HG03558 (cell line): Measurements from ENCODE around the gene MSLN.
"Not testable (repeated sequence)": the region's sequence is repeated elsewhere in the genome, so short reads cannot be mapped to it uniquely, and the experiment has no call there.

Experiments
- ATAC-seq: cut with Tn5 transposase; IDR thresholded peaks from one replicate; pipeline ENCODE4 v1.9.1; 2021; ENCODE audit warnings: moderate number of reproducible peaks; ENCODE audit not compliant: unreplicated experiment; ENCODE audit errors: extremely low read depth

Gene MSLN

GRCh38 chr16:770411-770810 is 9.9 kb downstream of the MSLN start:
- ATAC-seq = no peak

GRCh38 chr16:772959-773358 is 12.4 kb downstream of the MSLN start:
- ATAC-seq = no peak

GRCh38 chr16:774086-775001 is 13.8 kb downstream of the MSLN start:
- no peak for ATAC-seq

- no peak for ATAC-seq
Observed at GRCh38 chr16:775236-775796, 14.8 kb downstream of the MSLN start.

GRCh38 chr16:776298-776697 is 15.8 kb downstream of the MSLN start:
- ATAC-seq = not testable (repeated sequence)

- ATAC-seq = no peak
Observed at GRCh38 chr16:776824-777223, 16.3 kb downstream of the MSLN start.

- no peak for ATAC-seq
Observed at GRCh38 chr16:777826-778225, 17.3 kb downstream of the MSLN start.

- no peak for ATAC-seq
Observed at GRCh38 chr16:778447-778846, 17.9 kb downstream of the MSLN start.

- no peak for ATAC-seq
Observed at GRCh38 chr16:778909-779527, 18.5 kb downstream of the MSLN start.

GRCh38 chr16:779561-779960 is 19.0 kb downstream of the MSLN start:
- no peak for ATAC-seq

GRCh38 chr16:780296-780695 is 19.8 kb downstream of the MSLN start:
- ATAC-seq = no peak

- no peak for ATAC-seq
Observed at GRCh38 chr16:781346-782010, 20.9 kb downstream of the MSLN start.

GRCh38 chr16:782258-782657 is 21.7 kb downstream of the MSLN start:
- no peak for ATAC-seq

- ATAC-seq = no peak
Observed at GRCh38 chr16:782766-783403, 22.4 kb downstream of the MSLN start.

- no peak for ATAC-seq
Observed at GRCh38 chr16:783404-784161, 23.0 kb downstream of the MSLN start.

GRCh38 chr16:784431-784830 is 23.9 kb downstream of the MSLN start:
- no peak for ATAC-seq

GRCh38 chr16:785563-786535 is 25.3 kb downstream of the MSLN start:
- ATAC-seq = no peak

- ATAC-seq = no peak
Observed at GRCh38 chr16:787321-787966, 26.9 kb downstream of the MSLN start.
